Measurements from ENCODE around the gene SPG7. TPM values are rescaled to one million over a fixed set of nuclear protein-coding genes. Genes with fewer than 3 reads are reported as not detected.

Gene SPG7
- polyA plus RNA-seq, 10 donors, result 43.5 to 93.9 (median 63.4) TPM

DNA sequence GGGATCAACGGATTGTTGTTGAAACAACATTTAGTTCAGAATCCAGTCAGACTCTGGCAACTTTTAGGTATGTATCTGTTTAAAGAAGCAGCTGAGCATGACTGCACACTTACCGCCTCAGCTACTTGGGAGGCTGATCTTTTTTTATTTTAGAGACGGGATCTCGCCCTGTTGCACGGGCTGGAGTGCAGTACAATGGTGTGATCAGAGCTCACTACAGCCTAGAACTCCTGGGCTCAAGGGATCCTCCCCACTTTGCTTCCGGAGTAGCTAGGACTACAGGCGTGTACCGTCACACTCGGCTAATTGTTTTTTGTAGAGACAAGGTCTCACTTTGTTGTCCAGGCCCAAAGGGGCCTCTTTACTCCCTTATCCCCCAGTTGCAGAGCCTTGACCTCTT, 2.3 kb downstream of the SPG7 start:
- no peak for DNase-seq

GRCh38 chr16:89511374-89511773, 3.2 kb downstream of the SPG7 start:
- no peak for DNase-seq

DNA sequence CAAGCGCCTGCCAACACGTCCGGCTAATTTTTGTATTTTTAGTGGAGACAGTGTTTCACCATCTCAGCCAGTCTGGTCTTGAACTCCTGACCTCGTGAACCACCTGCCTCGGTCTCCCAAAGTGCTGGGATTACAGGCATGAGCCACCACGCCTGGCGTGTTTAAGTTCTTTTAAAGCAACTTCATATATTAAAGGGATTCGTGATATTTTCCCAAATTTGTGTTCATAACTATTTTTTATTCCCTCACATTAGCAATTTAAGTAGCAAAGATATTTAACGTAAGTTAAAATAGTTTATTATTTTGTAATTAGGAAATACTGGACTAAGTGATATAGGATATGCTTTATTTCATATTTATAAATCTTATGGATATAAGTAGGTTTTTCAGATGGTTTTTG, 4.2 kb downstream of the SPG7 start:
- no peak for DNase-seq

GRCh38 chr16:89517128-89517527, 8.9 kb downstream of the SPG7 start:
- DNase-seq, result no peak

DNA sequence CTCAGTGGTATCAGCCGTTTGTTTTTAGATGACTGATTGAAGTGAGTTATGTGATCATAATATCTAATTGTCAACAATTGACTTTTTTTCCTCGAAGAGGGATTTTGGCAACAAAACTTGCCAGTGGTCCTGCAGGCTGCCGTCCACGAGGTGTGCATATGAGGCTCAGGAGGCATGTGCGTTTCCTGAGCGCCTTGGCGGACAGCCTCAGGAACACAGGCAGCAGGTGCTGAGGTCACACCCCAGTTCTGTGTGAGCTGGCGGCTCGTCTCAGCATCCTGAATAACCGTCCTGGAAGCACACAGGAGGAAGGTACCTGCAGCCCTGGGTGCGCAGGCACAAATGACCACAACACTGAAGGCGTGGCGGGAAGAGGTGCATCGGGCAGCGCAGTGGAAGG, 11.7 kb downstream of the SPG7 start:
- DNase-seq, result no peak

- DNase-seq, result no peak
Measured at GRCh38 chr16:89522287-89522686, 14.1 kb downstream of the SPG7 start.

- DNase-seq, result no peak
Measured at GRCh38 chr16:89523680-89524344, 15.6 kb downstream of the SPG7 start.

DNA sequence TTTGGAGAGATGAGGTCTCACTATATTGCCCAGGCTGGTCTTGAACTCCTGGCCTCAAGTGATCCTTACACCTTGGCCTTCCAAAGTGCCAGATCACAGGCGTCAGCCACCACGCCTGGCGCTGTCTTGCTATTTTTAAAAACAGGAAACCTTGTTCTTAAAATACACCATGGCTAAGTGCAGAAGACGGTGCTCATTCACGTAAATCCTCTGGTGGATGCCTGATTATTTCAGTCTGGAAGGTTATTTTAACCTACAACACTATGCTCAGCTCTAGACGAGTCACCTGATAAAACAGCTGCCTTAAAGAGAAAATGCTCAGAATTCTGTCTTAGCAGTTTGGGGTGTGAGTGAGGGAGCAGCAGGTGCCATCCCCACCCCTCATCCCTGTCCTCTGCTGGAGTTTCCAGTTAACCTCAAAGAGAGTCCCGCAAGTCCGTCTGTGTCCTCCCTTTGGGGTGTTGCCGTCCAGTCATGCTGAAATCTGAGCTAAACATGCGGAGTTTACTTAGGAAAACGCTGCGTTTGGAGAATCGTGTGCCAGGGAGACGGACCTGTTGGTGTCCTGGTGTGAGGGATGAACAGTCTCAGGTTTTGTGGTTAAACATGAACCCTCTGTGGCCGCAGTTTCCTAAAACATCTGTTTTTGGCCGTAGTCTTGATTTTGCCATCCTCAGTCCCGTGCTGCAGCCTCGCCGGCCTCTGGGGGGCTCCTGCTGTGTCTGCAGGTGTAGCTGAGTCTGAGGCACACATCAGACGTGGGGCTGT, 17.1 kb downstream of the SPG7 start:
- no peak for DNase-seq

DNA sequence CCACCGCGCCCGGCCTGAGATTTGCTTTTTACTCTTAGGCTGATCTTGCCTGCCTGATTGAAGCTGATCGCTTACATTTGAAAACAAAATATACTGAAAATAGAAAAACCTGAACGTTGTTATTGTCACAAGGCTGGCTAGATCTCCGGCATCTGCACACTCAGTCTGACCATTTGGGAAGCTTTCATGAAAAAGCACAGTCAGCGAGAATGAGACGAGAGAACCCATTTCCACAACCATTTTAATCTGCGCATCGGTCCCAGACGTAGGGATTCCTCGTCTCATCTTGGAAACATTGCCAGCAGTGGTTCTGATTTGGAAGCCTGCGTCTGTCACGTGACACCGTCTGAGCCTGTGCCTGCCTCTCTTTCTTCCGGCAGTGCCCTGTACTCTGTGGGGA, 20.9 kb downstream of the SPG7 start:
- DNase-seq, result no peak

- no peak for DNase-seq
Measured at GRCh38 chr16:89530401-89531381, 22.5 kb downstream of the SPG7 start.

DNA sequence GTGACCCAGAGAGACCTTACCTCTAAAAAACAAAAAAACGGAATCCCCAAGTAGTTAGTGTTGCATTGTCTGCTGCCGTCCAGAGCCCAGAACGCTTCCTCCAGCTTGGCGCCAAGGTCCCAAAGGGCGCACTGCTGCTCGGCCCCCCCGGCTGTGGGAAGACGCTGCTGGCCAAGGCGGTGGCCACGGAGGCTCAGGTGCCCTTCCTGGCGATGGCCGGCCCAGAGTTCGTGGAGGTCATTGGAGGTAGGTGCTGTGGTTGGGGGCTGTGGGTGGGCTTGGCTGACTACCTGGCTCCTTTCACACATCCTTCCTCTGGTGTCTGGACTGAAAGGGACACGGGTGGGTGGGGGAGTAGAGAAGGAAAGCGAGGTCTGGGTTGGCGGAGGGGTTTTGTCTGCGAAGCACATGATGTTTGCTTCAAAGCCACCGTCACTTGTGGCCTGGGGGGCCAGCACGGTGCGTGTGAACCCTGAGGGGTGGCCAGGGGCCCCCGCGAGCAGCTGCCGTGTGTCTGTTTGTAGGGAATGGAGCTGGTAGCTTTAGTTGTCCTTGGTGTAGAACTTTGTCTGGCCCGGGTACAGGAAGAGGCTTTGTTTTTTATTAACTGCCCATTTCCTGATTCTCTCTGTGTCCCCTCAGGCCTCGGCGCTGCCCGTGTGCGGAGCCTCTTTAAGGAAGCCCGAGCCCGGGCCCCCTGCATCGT, 23.8 kb downstream of the SPG7 start:
- DNase-seq, result no peak

DNA sequence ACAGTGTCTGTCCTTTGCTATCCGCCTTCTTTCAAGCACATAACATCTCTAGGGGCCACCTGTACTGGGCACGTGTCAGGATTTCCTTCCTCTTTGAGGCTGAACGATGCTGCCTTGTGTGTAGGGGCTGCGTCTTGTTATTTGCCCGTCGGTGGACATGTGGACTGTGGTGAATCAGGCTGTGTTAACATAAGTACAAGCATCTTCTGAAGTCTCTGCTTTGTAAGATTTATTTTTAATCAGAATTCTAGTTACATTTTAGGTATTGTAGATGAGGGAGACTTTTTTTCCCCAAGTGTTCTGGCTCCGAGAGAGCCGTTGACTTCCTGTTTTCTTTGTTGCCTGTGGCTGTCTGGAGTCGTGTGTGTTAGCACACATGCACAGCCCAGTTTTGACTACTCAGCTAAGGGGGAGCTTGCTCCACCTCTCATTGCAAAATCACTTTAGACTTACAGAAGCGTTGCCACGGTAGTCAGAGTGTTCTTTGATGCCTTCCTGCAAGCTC, 26.1 kb downstream of the SPG7 start:
- DNase-seq, result peak; percentile 8 to 45 (median 17)

DNA sequence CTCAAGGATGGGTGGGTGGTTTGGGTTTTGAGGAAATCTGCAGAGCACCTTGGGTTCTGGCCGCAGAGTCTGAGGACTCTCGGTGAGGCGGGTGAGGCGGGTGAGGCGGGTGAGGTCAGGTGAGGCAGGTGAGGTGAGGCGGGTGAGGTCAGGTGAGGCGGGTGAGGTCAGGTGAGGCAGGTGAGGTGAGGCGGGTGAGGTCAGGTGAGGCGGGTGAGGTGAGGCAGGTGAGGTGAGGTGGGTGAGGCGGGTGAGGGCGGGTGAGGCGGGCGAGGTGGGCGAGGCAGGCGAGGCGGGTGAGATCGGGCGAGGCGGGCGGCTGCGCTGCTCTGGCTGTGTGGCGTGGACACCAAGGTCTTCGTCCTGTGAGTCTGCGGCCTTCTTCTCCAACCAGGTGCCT, 28.2 kb downstream of the SPG7 start:
- no peak for DNase-seq

DNA sequence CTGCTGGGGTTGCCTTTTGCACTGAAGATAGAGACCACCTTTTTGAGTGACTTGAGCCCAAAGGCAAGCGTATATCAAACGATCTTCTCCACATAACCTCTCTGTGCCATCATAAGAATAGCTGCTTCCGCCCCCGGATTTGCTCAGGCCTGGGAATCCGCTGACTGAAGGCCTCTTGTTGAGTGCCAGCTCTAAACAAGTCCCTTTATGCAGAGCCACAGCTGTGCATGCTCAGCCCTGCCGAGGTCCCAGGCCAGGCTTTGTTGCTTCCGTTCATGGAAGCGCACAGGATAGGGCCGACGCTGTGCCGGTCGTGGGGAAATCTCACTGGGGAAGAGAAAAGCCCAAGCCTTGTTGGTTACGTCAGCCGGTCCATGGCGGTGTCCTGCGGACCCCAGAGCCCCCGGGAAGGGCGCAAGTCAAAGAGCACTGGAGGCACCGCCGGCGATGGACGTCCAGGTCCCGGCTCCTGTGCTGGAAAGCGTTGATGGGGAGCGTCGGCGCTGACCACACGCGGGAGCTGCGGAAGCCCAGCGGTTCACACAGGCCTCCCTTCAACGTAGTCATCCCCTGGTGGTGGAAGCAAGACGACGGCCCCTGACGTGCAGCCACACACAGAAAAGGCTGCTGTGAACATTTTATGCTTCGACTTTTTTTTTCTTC, 28.8 kb downstream of the SPG7 start:
- DNase-seq, result no peak

DNA sequence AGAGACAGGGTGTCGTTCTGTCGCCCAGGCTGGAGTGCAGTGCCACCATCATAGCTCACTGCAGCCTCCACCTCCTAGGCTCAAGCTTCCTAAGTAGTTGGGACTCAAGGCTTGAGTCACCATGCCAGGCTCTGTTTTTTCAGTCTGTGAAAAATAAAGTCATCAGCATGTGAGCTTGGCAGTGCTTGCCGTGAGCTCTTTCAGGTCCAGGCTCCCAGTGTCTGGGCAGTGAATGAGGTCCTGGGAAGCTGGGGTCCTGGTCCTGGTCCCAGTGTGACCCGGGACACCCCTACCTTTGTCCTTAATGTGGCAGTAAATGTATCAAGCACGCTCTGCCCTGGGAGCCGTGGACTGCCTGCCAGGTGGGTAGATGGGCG, 29.3 kb downstream of the SPG7 start:
- no peak for DNase-seq

DNA sequence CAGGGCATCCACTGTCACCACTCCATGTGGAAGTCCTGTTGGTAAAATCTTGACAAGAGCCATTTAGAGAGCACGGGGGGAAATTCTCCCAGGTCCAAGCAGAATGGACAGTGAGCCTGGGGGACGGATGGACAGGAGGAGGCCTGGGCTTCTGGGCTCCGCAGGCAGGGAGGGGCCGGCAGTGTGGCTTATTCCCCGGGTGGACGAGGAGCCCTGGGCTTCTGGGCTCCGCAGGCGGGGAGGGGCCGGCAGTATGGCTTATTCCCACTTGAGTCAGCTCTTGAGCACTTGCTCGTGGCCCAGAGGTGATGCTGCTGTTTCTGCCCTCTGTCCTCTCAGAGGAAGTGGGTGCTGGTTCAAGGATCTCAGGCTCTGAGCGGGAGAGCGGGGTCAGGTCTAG, 30.1 kb downstream of the SPG7 start:
- DNase-seq, result no peak

GRCh38 chr16:89540557-89540956, 32.4 kb downstream of the SPG7 start:
- no peak for DNase-seq

GRCh38 chr16:89541792-89542191, 33.6 kb downstream of the SPG7 start:
- DNase-seq, result no peak

DNA sequence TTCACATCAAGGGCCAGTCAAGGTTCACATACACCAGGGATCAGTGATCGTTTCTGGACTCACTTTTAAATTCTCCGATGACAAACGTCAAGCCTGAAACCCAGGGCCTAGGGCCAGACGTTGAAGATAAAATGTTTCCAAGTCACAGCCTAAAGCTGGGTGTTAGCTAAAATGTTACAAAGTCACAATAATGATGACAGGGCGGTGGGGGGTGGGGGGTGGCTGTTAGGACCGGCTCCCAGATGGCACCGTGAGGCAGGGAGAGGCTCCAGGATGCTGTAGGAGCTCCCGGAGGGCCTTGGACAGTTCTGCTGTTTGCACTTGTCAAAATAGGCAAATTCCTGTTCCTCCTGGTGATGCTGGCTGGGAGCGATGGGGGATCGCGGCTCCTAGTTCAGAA, 35.9 kb downstream of the SPG7 start:
- DNase-seq, result no peak

DNA sequence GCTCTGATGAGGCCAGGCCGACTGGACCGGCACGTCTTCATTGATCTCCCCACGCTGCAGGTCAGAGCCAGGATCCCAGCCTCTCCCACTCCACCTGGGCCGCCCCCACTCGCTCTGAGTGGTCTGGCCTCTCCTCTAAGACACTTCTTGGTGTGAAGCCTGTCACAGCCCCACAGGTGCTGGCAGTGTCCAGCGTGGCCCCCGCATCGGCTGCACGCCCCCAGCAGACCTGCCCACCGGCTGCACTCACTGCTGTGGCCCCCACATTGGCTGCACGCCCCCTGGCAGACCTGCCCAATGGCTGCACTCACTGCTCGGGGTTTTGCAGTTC, 36.5 kb downstream of the SPG7 start:
- no peak for DNase-seq

All from muscle of back (tissue), 11 donors.